HEK293 (cell line): ENCODE measurements around the gene SPACA7.

ENCODE experiments used
- CTCF ChIA-PET: fragments of 350-600 bp; formaldehyde crosslinking; extraction: SDS; loops from one replicate; lab custom pipeline; 2021; ENCODE audit warnings: antibody characterized with exemption; lab: Yijun Ruan, JAX
- POLR2A ChIA-PET: fragments of 300-600 bp; formaldehyde crosslinking; extraction: SDS; loops from one replicate; lab custom pipeline; 2020; ENCODE audit warnings: antibody characterized with exemption, inconsistent platforms; lab: Yijun Ruan, JAX
- H3K27ac ChIP-seq: fragments of 200-500 bp; sonication (Bioruptor generic); 2 replicates; pipeline ENCODE4 v1.5.1; 2014; ENCODE audit warnings: low read depth, low read length, control low read depth, inconsistent platforms; ENCODE audit errors: extremely low read depth
- H3K36me3 ChIP-seq, 2 experiments: fragments of 200-500 bp in 1 of 2; sonication (Bioruptor generic) in 1 of 2; 1 replicate in 1 of 2; 2 replicates in 1 of 2; pipeline ENCODE4 v1.5.1; 2014 to 2017; ENCODE audit warnings: inconsistent platforms in 2 of 2, low read length in 2 of 2; ENCODE audit not compliant: control insufficient read depth in 2 of 2, insufficient read depth in 1 of 2
- H3K4me1 ChIP-seq: fragments of 200-500 bp; sonication (Bioruptor generic); 2 replicates; pipeline ENCODE4 v1.5.1; 2014; ENCODE audit warnings: mild to moderate bottlenecking, low read length, inconsistent platforms; ENCODE audit not compliant: control insufficient read depth, insufficient read depth
- H3K4me3 ChIP-seq: 2 replicates; pipeline ENCODE4 v1.5.1; 2011; ENCODE audit warnings: low read depth, mild to moderate bottlenecking, control low read depth, low read length, moderate library complexity
- H3K9me3 ChIP-seq: fragments of 200-500 bp; sonication (Bioruptor generic); 2 replicates; pipeline ENCODE4 v1.5.1; 2014; ENCODE audit warnings: low read depth, low read length, inconsistent platforms; ENCODE audit not compliant: control insufficient read depth, insufficient read depth
- CTCF ChIP-seq: fragments of 450-650 bp; formaldehyde crosslinking; IDR thresholded peaks from 2 replicates; pipeline ENCODE4 v1.5.1; 2016; ENCODE audit warnings: missing biosample characterization, missing genetic modification characterization
- GLI4 ChIP-seq: fragments of 450-650 bp; formaldehyde crosslinking; IDR thresholded peaks from 2 replicates; pipeline ENCODE4 v1.5.1; 2016; ENCODE audit warnings: missing biosample characterization, missing genetic modification characterization
- SCRT1 ChIP-seq: fragments of 450-650 bp; formaldehyde crosslinking; IDR thresholded peaks from 2 replicates; pipeline ENCODE4 v1.5.1; 2016; ENCODE audit warnings: missing biosample characterization, missing genetic modification characterization, borderline replicate concordance
- ZBTB7A ChIP-seq: fragments of 450-650 bp; formaldehyde crosslinking; IDR thresholded peaks from 2 replicates; pipeline ENCODE4 v1.5.1; 2016; ENCODE audit warnings: low read depth, missing biosample characterization, missing genetic modification characterization
- ZIC2 ChIP-seq: fragments of 450-650 bp; formaldehyde crosslinking; IDR thresholded peaks from 2 replicates; pipeline ENCODE4 v1.5.1; 2016; ENCODE audit warnings: missing biosample characterization, missing genetic modification characterization
- ZNF140 ChIP-seq: fragments of 450-650 bp; formaldehyde crosslinking; IDR thresholded peaks from 2 replicates; pipeline ENCODE4 v1.5.1; 2016; ENCODE audit warnings: missing biosample characterization, missing genetic modification characterization
- ZNF155 ChIP-seq: fragments of 450-650 bp; formaldehyde crosslinking; IDR thresholded peaks from 2 replicates; pipeline ENCODE4 v1.5.1; 2016; ENCODE audit warnings: missing biosample characterization, missing genetic modification characterization
- ZNF16 ChIP-seq: fragments of 450-650 bp; formaldehyde crosslinking; IDR thresholded peaks from 2 replicates; pipeline ENCODE4 v1.5.1; 2016; ENCODE audit warnings: low read depth, missing biosample characterization, missing genetic modification characterization
- ZNF175 ChIP-seq: fragments of 450-650 bp; formaldehyde crosslinking; IDR thresholded peaks from 2 replicates; pipeline ENCODE4 v1.5.1; 2016; ENCODE audit warnings: missing biosample characterization, missing genetic modification characterization
- ZNF202 ChIP-seq: fragments of 450-650 bp; formaldehyde crosslinking; IDR thresholded peaks from 2 replicates; pipeline ENCODE4 v1.5.1; 2016; ENCODE audit warnings: missing biosample characterization, missing genetic modification characterization, borderline replicate concordance
- ZNF266 ChIP-seq: fragments of 450-650 bp; formaldehyde crosslinking; IDR thresholded peaks from 2 replicates; pipeline ENCODE4 v1.5.1; 2016; ENCODE audit warnings: missing biosample characterization, missing genetic modification characterization, low read depth
- ZNF433 ChIP-seq: fragments of 450-650 bp; formaldehyde crosslinking; IDR thresholded peaks from 2 replicates; pipeline ENCODE4 v1.5.1; 2016; ENCODE audit warnings: missing biosample characterization, missing genetic modification characterization, low read depth
- ZNF670 ChIP-seq: fragments of 450-650 bp; formaldehyde crosslinking; IDR thresholded peaks from 2 replicates; pipeline ENCODE4 v1.5.1; 2016; ENCODE audit warnings: missing biosample characterization, missing genetic modification characterization, low read depth
- ZNF704 ChIP-seq: fragments of 450-650 bp; formaldehyde crosslinking; IDR thresholded peaks from 2 replicates; pipeline ENCODE4 v1.5.1; 2016; ENCODE audit warnings: missing biosample characterization, missing genetic modification characterization
- ZNF776 ChIP-seq: fragments of 450-650 bp; formaldehyde crosslinking; IDR thresholded peaks from 2 replicates; pipeline ENCODE4 v1.5.0; 2017; ENCODE audit warnings: missing biosample characterization, missing genetic modification characterization, borderline replicate concordance
- ZNF837 ChIP-seq: fragments of 450-650 bp; formaldehyde crosslinking; IDR thresholded peaks from 2 replicates; pipeline ENCODE4 v1.5.1; 2016; ENCODE audit warnings: missing biosample characterization, missing genetic modification characterization
- TF ChIP-seq, protein P1 (sequence below): fragments of 450-650 bp; formaldehyde crosslinking; IDR thresholded peaks from 2 replicates; pipeline ENCODE4 v1.5.1; 2016; ENCODE audit warnings: missing biosample characterization, missing genetic modification characterization
- TF ChIP-seq, protein P2 (sequence below): fragments of 450-650 bp; IDR thresholded peaks from 2 replicates; pipeline ENCODE4 v1.5.1; 2018; ENCODE audit warnings: missing biosample characterization, missing genetic modification characterization
- TF ChIP-seq, protein P3 (sequence below): fragments of 450-650 bp; formaldehyde crosslinking; IDR thresholded peaks from 2 replicates; pipeline ENCODE4 v1.5.1; 2016; ENCODE audit warnings: missing biosample characterization, missing genetic modification characterization, low read depth
- TF ChIP-seq, protein P4 (sequence below): fragments of 450-650 bp; formaldehyde crosslinking; IDR thresholded peaks from 2 replicates; pipeline ENCODE4 v1.5.1; 2016; ENCODE audit warnings: missing biosample characterization, missing genetic modification characterization

SPACA7 gene

GRCh38 chr13:112448621-112449544 is 72.7 kb downstream of the SPACA7 start (continued):
- TF ChIP-seq, protein P1, sequence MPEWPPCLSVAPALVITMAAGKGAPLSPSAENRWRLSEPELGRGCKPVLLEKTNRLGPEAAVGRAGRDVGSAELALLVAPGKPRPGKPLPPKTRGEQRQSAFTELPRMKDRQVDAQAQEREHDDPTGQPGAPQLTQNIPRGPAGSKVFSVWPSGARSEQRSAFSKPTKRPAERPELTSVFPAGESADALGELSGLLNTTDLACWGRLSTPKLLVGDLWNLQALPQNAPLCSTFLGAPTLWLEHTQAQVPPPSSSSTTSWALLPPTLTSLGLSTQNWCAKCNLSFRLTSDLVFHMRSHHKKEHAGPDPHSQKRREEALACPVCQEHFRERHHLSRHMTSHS (tag by site-specific recombination), result no peak
- TF ChIP-seq, all 188 proteins: peak for 0

DNA sequence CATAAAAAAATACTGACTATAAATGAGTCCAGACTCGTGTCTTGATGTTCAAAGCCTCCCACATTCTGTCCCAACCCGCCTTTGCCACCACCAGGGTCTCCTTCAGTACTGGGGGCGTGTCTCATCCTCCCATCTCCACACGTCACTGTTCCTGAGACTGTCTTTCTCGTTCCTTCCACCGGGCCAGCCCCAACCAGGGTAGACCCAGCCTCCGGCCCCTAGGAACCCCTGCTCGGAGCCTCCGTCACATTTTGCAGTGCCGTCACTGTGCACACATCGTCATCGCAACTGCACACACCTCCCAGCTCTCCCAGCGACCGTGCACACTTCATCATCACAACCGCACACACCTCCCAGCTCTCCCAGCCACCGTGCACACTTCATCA is 73.4 kb downstream of the SPACA7 start:
- H3K4me1 ChIP-seq, result no peaks in the 10 kb centered on the region
- TF ChIP-seq, protein P2, sequence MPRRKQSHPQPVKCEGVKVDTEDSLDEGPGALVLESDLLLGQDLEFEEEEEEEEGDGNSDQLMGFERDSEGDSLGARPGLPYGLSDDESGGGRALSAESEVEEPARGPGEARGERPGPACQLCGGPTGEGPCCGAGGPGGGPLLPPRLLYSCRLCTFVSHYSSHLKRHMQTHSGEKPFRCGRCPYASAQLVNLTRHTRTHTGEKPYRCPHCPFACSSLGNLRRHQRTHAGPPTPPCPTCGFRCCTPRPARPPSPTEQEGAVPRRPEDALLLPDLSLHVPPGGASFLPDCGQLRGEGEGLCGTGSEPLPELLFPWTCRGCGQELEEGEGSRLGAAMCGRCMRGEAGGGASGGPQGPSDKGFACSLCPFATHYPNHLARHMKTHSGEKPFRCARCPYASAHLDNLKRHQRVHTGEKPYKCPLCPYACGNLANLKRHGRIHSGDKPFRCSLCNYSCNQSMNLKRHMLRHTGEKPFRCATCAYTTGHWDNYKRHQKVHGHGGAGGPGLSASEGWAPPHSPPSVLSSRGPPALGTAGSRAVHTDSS (tag by site-specific recombination), result no peak
- no peak for TF ChIP-seq ZBTB7A (tag by site-specific recombination)
- no peak for TF ChIP-seq ZNF155 (tag by site-specific recombination)
- TF ChIP-seq GLI4, result no peak
- no peak for TF ChIP-seq ZNF776 (tag by site-specific recombination)
- TF ChIP-seq ZNF202 (tag by site-specific recombination), result no peak
- TF ChIP-seq, protein P3, sequence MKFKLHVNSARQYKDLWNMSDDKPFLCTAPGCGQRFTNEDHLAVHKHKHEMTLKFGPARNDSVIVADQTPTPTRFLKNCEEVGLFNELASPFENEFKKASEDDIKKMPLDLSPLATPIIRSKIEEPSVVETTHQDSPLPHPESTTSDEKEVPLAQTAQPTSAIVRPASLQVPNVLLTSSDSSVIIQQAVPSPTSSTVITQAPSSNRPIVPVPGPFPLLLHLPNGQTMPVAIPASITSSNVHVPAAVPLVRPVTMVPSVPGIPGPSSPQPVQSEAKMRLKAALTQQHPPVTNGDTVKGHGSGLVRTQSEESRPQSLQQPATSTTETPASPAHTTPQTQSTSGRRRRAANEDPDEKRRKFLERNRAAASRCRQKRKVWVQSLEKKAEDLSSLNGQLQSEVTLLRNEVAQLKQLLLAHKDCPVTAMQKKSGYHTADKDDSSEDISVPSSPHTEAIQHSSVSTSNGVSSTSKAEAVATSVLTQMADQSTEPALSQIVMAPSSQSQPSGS (tag by site-specific recombination), result no peak
- TF ChIP-seq ZNF16 (tag by site-specific recombination), result no peak
- TF ChIP-seq, protein P1 (tag by site-specific recombination), result no peak
- TF ChIP-seq ZNF266 (tag by site-specific recombination), result no peak
- TF ChIP-seq ZNF433 (tag by site-specific recombination), result no peak
- TF ChIP-seq ZNF140 (tag by site-specific recombination), result no peak
- ChIA-PET POLR2A (no interaction called here), CTCF (no interaction called here)
- no peaks in the 10 kb centered on the region for H3K36me3 ChIP-seq
- H3K4me3 ChIP-seq, result no peak overlapping the region
- no peaks in the 10 kb centered on the region for H3K9me3 ChIP-seq
- H3K27ac ChIP-seq, result no peak overlapping the region

DNA sequence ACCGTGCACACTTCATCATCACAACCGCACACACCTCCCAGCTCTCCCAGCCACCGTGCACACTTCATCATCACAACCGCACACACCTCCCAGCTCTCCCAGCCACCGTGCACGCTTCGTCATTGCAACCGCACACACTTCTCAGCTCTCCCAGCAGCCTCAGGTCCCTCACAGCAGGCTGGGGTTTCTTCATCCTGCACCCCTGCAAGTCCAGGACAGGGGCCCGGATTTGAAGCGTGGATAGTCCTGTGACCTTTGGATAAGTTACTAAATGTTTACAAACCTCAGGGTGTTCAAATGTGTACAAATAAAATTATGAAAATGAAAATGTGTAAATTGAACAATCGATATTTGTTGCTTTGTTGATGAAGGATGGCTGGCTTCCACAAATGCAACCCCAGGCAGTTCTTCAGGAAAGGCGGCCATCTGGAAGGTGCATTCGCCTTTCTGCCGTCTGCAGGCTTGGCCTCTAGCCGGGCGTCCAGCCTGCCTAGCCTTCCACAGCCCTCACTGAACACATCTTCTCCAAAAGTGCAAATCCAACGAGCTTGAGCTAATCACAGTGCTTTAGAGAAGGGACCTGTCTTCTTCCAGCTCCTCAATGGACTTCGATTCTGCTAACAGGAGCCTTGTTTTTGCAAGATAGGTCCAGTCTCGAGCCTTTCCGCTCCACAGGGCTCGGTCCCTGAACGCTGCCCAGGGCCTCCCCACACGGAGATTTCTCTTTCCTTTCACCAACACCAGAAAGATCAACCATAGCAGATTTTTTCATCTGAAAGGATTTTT is 74.2 kb downstream of the SPACA7 start:
- H3K4me3 ChIP-seq, result no peak overlapping the region
- H3K27ac ChIP-seq, result no peak overlapping the region
- H3K4me1 ChIP-seq, result no peaks in the 10 kb centered on the region
- no peaks in the 10 kb centered on the region for H3K9me3 ChIP-seq
- ChIA-PET POLR2A (no interaction called here), CTCF (no interaction called here)
- no peaks in the 10 kb centered on the region for H3K36me3 ChIP-seq
- TF ChIP-seq ZNF837 (tag by site-specific recombination), result no peak
- TF ChIP-seq, protein P4, sequence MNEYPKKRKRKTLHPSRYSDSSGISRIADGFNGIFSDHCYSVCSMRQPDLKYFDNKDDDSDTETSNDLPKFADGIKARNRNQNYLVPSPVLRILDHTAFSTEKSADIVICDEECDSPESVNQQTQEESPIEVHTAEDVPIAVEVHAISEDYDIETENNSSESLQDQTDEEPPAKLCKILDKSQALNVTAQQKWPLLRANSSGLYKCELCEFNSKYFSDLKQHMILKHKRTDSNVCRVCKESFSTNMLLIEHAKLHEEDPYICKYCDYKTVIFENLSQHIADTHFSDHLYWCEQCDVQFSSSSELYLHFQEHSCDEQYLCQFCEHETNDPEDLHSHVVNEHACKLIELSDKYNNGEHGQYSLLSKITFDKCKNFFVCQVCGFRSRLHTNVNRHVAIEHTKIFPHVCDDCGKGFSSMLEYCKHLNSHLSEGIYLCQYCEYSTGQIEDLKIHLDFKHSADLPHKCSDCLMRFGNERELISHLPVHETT (tag by site-specific recombination), result no peak
- no peak for TF ChIP-seq ZIC2 (tag by site-specific recombination)
- TF ChIP-seq ZNF704, result no peak
- TF ChIP-seq, protein P1 (tag by site-specific recombination), result no peak
- no peak for TF ChIP-seq SCRT1
- TF ChIP-seq ZNF175 (tag by site-specific recombination), result no peak
- TF ChIP-seq CTCF (tag by site-specific recombination), result no peak
- no peak for TF ChIP-seq ZNF670 (tag by site-specific recombination)
